Tibial artery (tissue), 4 donors: Measurements from ENCODE around the gene MYCBP.

ENCODE experiments used
- DNase-seq, 2 donors: peaks; one replicate each; pipeline ENCODE4 v3.0.0-alpha.2; 2019
- H3K27ac ChIP-seq, 2 donors: fragments of 200-600 bp; sonication (generic) in 1 of 2; 1 replicate in 1 of 2; 2 replicates in 1 of 2; pipeline ENCODE4 v1.5.1; 2018 to 2019; ENCODE audit warnings: mild to moderate bottlenecking in 1 of 2
- H3K27me3 ChIP-seq, 2 donors: fragments of 200-600 bp; sonication (generic) in 1 of 2; one replicate each; pipeline versions ENCODE4 v1.5.1 to v1.6.0; 2016 to 2019
- H3K36me3 ChIP-seq, 3 donors: fragments of 200-600 bp; sonication (generic) in 2 of 3; one replicate each; pipeline ENCODE4 v1.5.1; 2016 to 2019; ENCODE audit warnings: mild to moderate bottlenecking in 2 of 3
- H3K4me1 ChIP-seq, 4 donors: fragments of 200-600 bp; sonication (generic) in 2 of 4; 1 replicate in 3 of 4; 2 replicates in 1 of 4; pipeline ENCODE4 v1.5.1; 2016 to 2019
- H3K4me3 ChIP-seq, 2 donors: fragments of 200-600 bp; sonication (generic) in 1 of 2; 1 replicate in 1 of 2; 2 replicates in 1 of 2; pipeline ENCODE4 v1.5.1; 2018 to 2019; ENCODE audit warnings: mild to moderate bottlenecking in 2 of 2
- H3K9me3 ChIP-seq, 3 donors: fragments of 200-600 bp; sonication (generic) in 1 of 3; one replicate each; pipeline ENCODE4 v1.5.1; 2016 to 2019
- intact Hi-C: fragments of 100-400 bp; cut with DNase I; formaldehyde crosslinking; loops from one replicate; pipeline ENCODE4 v1.15.0; 2023; ENCODE audit warnings: low total_unique reads
- TF ChIP-seq, protein P1 (sequence below), 2 experiments: fragments of 200-600 bp in 1 of 2; fragments of 450-650 bp in 1 of 2; IDR thresholded peaks; one replicate each; pipeline ENCODE4 v1.5.1; 2017 to 2019; ENCODE audit warnings: antibody characterized with exemption in 2 of 2, mild to moderate bottlenecking in 1 of 2, moderate library complexity in 1 of 2

The MYCBP gene

GRCh38 chr1:38814444-38814983 is 58.6 kb downstream of the MYCBP start:
- no peak for DNase-seq
- Histone ChIP-seq H3K27me3 (peaks cover 2 to 85% of the 10 kb centered on the region in 2 donors), H3K4me3 (no peak overlapping the region), H3K4me1 (peaks cover 0 to 15% (median 9%) of the 10 kb centered on the region in 4 donors), H3K9me3 (no peaks in the 10 kb centered on the region), H3K36me3 (no peaks in the 10 kb centered on the region), H3K27ac (no peak overlapping the region)
- intact Hi-C loops, result loop anchor here (10.0 kb wide), 2 partner anchors 200 to 780 kb away; no protein-coding TSS in a partner anchor
- TF ChIP-seq, protein P1, sequence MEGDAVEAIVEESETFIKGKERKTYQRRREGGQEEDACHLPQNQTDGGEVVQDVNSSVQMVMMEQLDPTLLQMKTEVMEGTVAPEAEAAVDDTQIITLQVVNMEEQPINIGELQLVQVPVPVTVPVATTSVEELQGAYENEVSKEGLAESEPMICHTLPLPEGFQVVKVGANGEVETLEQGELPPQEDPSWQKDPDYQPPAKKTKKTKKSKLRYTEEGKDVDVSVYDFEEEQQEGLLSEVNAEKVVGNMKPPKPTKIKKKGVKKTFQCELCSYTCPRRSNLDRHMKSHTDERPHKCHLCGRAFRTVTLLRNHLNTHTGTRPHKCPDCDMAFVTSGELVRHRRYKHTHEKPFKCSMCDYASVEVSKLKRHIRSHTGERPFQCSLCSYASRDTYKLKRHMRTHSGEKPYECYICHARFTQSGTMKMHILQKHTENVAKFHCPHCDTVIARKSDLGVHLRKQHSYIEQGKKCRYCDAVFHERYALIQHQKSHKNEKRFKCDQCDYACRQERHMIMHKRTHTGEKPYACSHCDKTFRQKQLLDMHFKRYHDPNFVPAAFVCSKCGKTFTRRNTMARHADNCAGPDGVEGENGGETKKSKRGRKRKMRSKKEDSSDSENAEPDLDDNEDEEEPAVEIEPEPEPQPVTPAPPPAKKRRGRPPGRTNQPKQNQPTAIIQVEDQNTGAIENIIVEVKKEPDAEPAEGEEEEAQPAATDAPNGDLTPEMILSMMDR (IDR thresholded peaks at IDR 0.05), result no peak

DNA sequence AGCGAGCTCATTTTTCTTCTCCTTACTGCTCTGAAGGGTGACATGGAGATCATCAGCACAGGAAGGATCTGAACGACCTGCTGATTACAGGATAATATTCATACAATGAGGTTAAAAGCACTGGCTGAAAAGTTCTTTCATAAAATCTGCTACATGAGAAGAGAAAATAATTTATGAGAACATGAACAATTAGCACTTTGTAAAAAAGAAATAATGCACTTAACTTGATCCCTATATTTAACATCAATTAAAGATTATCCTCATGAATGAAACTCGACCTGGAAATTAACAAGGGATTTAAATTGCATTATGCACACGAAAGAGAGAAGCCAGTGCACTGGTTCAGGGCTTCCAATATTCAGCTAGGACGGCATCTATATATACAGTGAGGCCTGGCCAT is 60.2 kb downstream of the MYCBP start:
- TF ChIP-seq, protein P1 (IDR thresholded peaks at IDR 0.05), result no peak
- no peaks in the 10 kb centered on the region for H3K36me3 ChIP-seq
- H3K4me1 ChIP-seq, result peaks cover 0 to 6% (median 2%) of the 10 kb centered on the region in 4 donors
- H3K4me3 ChIP-seq, result no peak overlapping the region
- peaks cover 0 to 71% of the 10 kb centered on the region in 2 donors for H3K27me3 ChIP-seq
- H3K9me3 ChIP-seq, result no peaks in the 10 kb centered on the region
- intact Hi-C loops, result loop anchor here (10.0 kb wide), 2 partner anchors 198 to 778 kb away; no protein-coding TSS in a partner anchor
- DNase-seq, result no peak
- no peak overlapping the region for H3K27ac ChIP-seq
